Mesenchymal stem cell (in vitro differentiated cells and primary cell): ENCODE data around the gene ADK.

Experiments used
- DNase-seq: peaks from one replicate; pipeline ENCODE4 v3.0.0-alpha.2; 2013
- H2AFZ ChIP-seq: one replicate; pipeline ENCODE4 v1.6.1; 2013; ENCODE audit warnings: low read depth, mild to moderate bottlenecking, control low read depth, inconsistent platforms, low read length, moderate library complexity
- H2AK5ac ChIP-seq: 2 replicates; pipeline ENCODE4 v1.6.1; 2013; ENCODE audit warnings: low read length, moderate library complexity, mild to moderate bottlenecking, inconsistent platforms; ENCODE audit not compliant: severe bottlenecking
- H2BK120ac ChIP-seq: one replicate; pipeline ENCODE4 v1.6.1; 2013; ENCODE audit warnings: low read depth, mild to moderate bottlenecking, inconsistent platforms, low read length, moderate library complexity
- H2BK12ac ChIP-seq, 2 experiments: one replicate each; pipeline ENCODE4 v1.6.1; 2013; ENCODE audit warnings: inconsistent platforms in 2 of 2, low read length in 2 of 2, mild to moderate bottlenecking in 2 of 2, moderate library complexity in 2 of 2, control low read depth in 1 of 2
- H2BK15ac ChIP-seq: one replicate; pipeline ENCODE4 v1.6.1; 2013; ENCODE audit warnings: mild to moderate bottlenecking, low read depth, inconsistent platforms; ENCODE audit not compliant: poor library complexity, severe bottlenecking
- H2BK5ac ChIP-seq: 2 replicates; pipeline ENCODE4 v1.6.1; 2013; ENCODE audit warnings: low read depth, mild to moderate bottlenecking, low read length, control low read depth, inconsistent platforms; ENCODE audit not compliant: poor library complexity, severe bottlenecking
- H3K14ac ChIP-seq, 2 experiments: one replicate each; pipeline ENCODE4 v1.6.1; 2013; ENCODE audit warnings: inconsistent platforms in 2 of 2, low read length in 2 of 2, control low read depth in 1 of 2, mild to moderate bottlenecking in 1 of 2, moderate library complexity in 1 of 2
- H3K18ac ChIP-seq, 2 experiments: one replicate each; pipeline ENCODE4 v1.6.1; 2013; ENCODE audit warnings: inconsistent platforms in 2 of 2, low read length in 2 of 2, control low read depth in 1 of 2, low read depth in 1 of 2, mild to moderate bottlenecking in 1 of 2
- H3K23ac ChIP-seq, 2 experiments: one replicate each; pipeline ENCODE4 v1.6.1; 2013; ENCODE audit warnings: inconsistent platforms in 2 of 2, low read length in 2 of 2, mild to moderate bottlenecking in 2 of 2, moderate library complexity in 2 of 2, control low read depth in 1 of 2
- H3K27ac ChIP-seq: 2 replicates; pipeline ENCODE4 v1.5.1; 2013; ENCODE audit warnings: mild to moderate bottlenecking, moderate library complexity, low read length, control low read depth, inconsistent platforms; ENCODE audit not compliant: poor library complexity, severe bottlenecking
- H3K27me3 ChIP-seq, 2 experiments: 2 replicates each; pipeline versions ENCODE4 v1.6.1 to v1.7.0; 2013; ENCODE audit warnings: low read length in 2 of 2, mild to moderate bottlenecking in 2 of 2, moderate library complexity in 2 of 2, control low read depth in 1 of 2, inconsistent platforms in 1 of 2; ENCODE audit not compliant: control insufficient read depth in 1 of 2, insufficient read depth in 1 of 2
- H3K36me3 ChIP-seq, 2 experiments: 2 replicates each; pipeline versions ENCODE4 v1.6.1 to v1.7.0; 2013; ENCODE audit warnings: low read length in 2 of 2, control low read depth in 1 of 2, inconsistent platforms in 1 of 2, low read depth in 1 of 2, mild to moderate bottlenecking in 1 of 2; ENCODE audit not compliant: insufficient read depth in 2 of 2, control insufficient read depth in 1 of 2
- H3K4ac ChIP-seq, 2 experiments: one replicate each; pipeline ENCODE4 v1.6.1; 2013; ENCODE audit warnings: inconsistent platforms in 2 of 2, low read length in 2 of 2, mild to moderate bottlenecking in 2 of 2, moderate library complexity in 2 of 2, control low read depth in 1 of 2, low read depth in 1 of 2
- H3K4me1 ChIP-seq: 2 replicates; pipeline ENCODE4 v1.6.1; 2013; ENCODE audit warnings: low read depth, low read length, control low read depth; ENCODE audit not compliant: control insufficient read depth, insufficient read depth
- H3K4me2 ChIP-seq: 2 replicates; pipeline ENCODE4 v1.6.1; 2013; ENCODE audit warnings: low read length, mild to moderate bottlenecking, inconsistent platforms; ENCODE audit not compliant: poor library complexity, severe bottlenecking
- H3K4me3 ChIP-seq, 2 experiments: 2 replicates each; pipeline versions ENCODE4 v1.5.1 to v1.7.0; 2013; ENCODE audit warnings: low read length in 2 of 2, mild to moderate bottlenecking in 2 of 2, control low read depth in 1 of 2, low read depth in 1 of 2; ENCODE audit not compliant: insufficient read depth in 1 of 2
- H3K79me1 ChIP-seq: replicated peaks from 2 replicates; pipeline ENCODE4 v1.6.1; 2013; ENCODE audit warnings: mild to moderate bottlenecking, control low read depth, low read length, inconsistent platforms; ENCODE audit not compliant: poor library complexity, severe bottlenecking
- H3K9ac ChIP-seq: 2 replicates; pipeline ENCODE4 v1.7.0; 2013; ENCODE audit warnings: mild to moderate bottlenecking, low read length, moderate library complexity
- H3K9me3 ChIP-seq: 2 replicates; pipeline ENCODE4 v1.7.0; 2013; ENCODE audit warnings: mild to moderate bottlenecking, low read length; ENCODE audit not compliant: control insufficient read depth
- H4K8ac ChIP-seq: one replicate; pipeline ENCODE4 v1.6.1; 2013; ENCODE audit warnings: inconsistent platforms, mild to moderate bottlenecking, low read length, moderate library complexity
- H4K91ac ChIP-seq: one replicate; pipeline ENCODE4 v1.6.1; 2013; ENCODE audit warnings: mild to moderate bottlenecking, low read length, inconsistent platforms
- WGBS: methylation state at CpG from one replicate; pipeline ENCODE4 v1.1.7; 2013; ENCODE audit warnings: mixed read lengths; 5-methylcytosine and 5-hydroxymethylcytosine counted together

The ADK gene

DNA sequence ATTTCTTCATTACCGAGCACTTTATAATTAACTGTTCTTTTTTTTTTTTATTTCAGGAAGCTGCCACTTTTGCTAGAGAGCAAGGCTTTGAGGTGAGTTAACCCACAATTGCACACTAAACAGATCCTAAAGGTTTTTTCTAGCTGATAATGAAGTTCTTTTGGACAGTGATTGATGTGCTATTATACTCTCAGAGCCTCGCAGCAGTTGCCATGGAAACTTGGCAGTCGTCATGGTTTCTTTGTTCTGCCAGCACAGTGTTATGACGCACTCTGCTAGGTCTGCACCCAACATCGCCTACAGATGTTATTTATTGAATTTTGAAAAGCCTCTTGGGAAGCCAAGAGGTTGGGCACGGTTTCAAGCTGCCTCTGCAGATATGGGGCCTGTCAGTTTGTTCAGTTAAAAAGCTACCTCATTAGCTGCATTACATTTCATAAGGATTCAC is 438.2 kb downstream of the ADK start:
- Histone ChIP-seq H3K4me3 (no peak overlapping the region), H3K27me3 (no peaks in the 10 kb centered on the region), H3K23ac (no peak overlapping the region), H3K4me1 (peaks cover 2% of the 10 kb centered on the region), H3K79me1 (no peaks in the 10 kb centered on the region), H4K8ac (no peak overlapping the region), H2BK5ac (no peak overlapping the region), H2BK12ac (no peak overlapping the region), H2BK15ac (no peak overlapping the region), H3K14ac (no peak overlapping the region), H3K9ac (peak overlapping the region; percentile 63), H3K4ac (no peak overlapping the region), H3K36me3 (peaks cover 0 to 3% of the 10 kb centered on the region in 2 experiments), H3K9me3 (no peaks in the 10 kb centered on the region), H2AFZ (no peak overlapping the region), H3K4me2 (no peak overlapping the region), H3K27ac (no peak overlapping the region), H3K18ac (peak overlapping the region in 1 of 2 experiments; percentile 24), H4K91ac (no peak overlapping the region), H2BK120ac (no peak overlapping the region), H2AK5ac (no peak overlapping the region)
- 13% methylated on average over 4 of the region's 6 CpGs for WGBS
- DNase-seq, result peak; percentile 90

DNA sequence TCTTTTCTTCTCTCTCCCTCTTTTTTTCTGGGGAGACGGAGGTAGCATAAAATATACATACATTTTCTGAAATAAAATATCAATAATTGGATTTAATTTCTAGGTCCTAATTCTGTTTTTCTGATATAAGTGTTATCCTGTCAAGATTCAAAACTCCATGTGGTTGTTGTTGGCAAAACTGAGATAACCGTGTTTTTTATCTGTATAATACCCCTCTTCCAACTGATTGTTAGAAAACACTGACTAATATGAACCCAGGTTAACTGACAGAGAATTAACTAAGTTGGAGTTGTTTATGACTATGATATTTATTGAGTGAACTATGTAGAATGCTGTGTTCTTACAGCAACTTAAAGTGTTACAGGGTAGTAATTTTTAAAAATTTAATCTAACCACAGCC is 438.8 kb downstream of the ADK start:
- Histone ChIP-seq H3K4me3 (no peak overlapping the region), H4K91ac (no peak overlapping the region), H2BK12ac (no peak overlapping the region), H4K8ac (no peak overlapping the region), H2AK5ac (no peak overlapping the region), H3K9me3 (no peaks in the 10 kb centered on the region), H3K27me3 (no peaks in the 10 kb centered on the region), H3K36me3 (peaks cover 0 to 3% of the 10 kb centered on the region in 2 experiments), H3K18ac (no peak overlapping the region), H3K79me1 (no peaks in the 10 kb centered on the region), H3K23ac (no peak overlapping the region), H3K4me2 (no peak overlapping the region), H2BK120ac (no peak overlapping the region), H3K27ac (no peak overlapping the region), H3K4me1 (peaks cover 2% of the 10 kb centered on the region), H3K14ac (no peak overlapping the region), H2BK15ac (no peak overlapping the region), H2BK5ac (no peak overlapping the region), H2AFZ (no peak overlapping the region), H3K4ac (no peak overlapping the region), H3K9ac (peak overlapping the region; percentile 63)
- no peak for DNase-seq
- no CpG with 5 or more reads among the region's 2 CpGs for WGBS

DNA sequence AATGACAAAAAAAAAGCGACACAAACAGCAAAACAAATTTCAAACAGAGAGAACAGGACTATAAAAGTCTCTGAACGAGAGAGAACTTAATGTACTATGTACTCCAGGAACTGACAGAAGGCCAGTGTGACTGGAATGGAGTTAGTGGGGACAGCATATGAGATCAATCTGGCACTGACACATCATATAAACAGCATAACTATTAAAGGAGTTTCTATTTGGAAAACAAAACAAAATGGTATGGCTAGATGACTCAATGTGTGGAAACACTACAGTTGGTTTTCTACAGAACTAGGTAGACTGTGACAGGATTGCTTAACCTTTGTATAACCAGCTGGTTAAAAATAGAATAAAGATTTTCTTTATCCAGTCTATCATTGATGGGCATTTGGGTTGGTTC is 442.4 kb downstream of the ADK start:
- Histone ChIP-seq H3K36me3 (peaks cover 0 to 3% of the 10 kb centered on the region in 2 experiments), H3K23ac (no peak overlapping the region), H3K4me1 (no peaks in the 10 kb centered on the region), H2BK5ac (no peak overlapping the region), H3K9me3 (no peaks in the 10 kb centered on the region), H4K91ac (no peak overlapping the region), H2AK5ac (no peak overlapping the region), H4K8ac (no peak overlapping the region), H3K14ac (no peak overlapping the region), H3K4me2 (no peak overlapping the region), H2BK120ac (no peak overlapping the region), H3K9ac (no peak overlapping the region), H3K4ac (no peak overlapping the region), H3K4me3 (no peak overlapping the region), H3K27me3 (no peaks in the 10 kb centered on the region), H3K18ac (no peak overlapping the region), H3K79me1 (no peaks in the 10 kb centered on the region), H3K27ac (no peak overlapping the region), H2AFZ (no peak overlapping the region), H2BK15ac (no peak overlapping the region), H2BK12ac (no peak overlapping the region)
- peak; percentile 88 for DNase-seq
- 20% methylated on average over 1 of the region's 2 CpGs for WGBS

DNA sequence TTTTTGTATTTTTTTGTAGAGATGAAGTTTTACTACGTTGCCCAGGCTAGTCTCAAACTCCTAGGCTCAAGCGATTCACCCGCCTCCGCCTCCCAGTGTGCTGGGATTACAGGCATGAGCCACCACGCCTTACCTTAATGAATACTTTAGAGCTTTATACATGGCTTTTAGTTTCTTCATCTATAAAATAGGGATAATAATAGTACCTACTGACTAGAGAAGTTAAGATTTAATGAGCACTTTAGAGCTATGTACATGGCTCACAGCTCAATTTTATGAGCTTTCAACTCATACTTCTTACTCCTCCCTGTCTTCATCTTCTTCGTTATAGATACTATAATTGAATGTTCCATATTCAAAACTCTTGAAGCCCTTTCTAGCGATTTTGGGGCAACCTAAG is 445.7 kb downstream of the ADK start:
- DNase-seq, result no peak
- H3K4me2 ChIP-seq, result no peak overlapping the region

More for the DNA sequence above, 445.7 kb downstream of the ADK start:
- H2BK5ac ChIP-seq, result no peak overlapping the region
- H3K9ac ChIP-seq, result no peak overlapping the region
- no peak overlapping the region for H3K23ac ChIP-seq
- no peak overlapping the region for H2BK15ac ChIP-seq
- H3K14ac ChIP-seq, result no peak overlapping the region
- no peak overlapping the region for H4K8ac ChIP-seq
- H2BK120ac ChIP-seq, result no peak overlapping the region
- no peaks in the 10 kb centered on the region for H3K4me1 ChIP-seq
- H2BK12ac ChIP-seq, result no peak overlapping the region
- H3K9me3 ChIP-seq, result no peaks in the 10 kb centered on the region
- H3K18ac ChIP-seq, result no peak overlapping the region
- H3K27me3 ChIP-seq, result no peaks in the 10 kb centered on the region
- no peak overlapping the region for H3K27ac ChIP-seq
- no peak overlapping the region for H3K4ac ChIP-seq
- WGBS, result 100% methylated on average over 5 of the region's 7 CpGs
- H3K36me3 ChIP-seq, result peaks cover 0 to 1% of the 10 kb centered on the region in 2 experiments
- no peaks in the 10 kb centered on the region for H3K79me1 ChIP-seq
- no peak overlapping the region for H2AFZ ChIP-seq
- no peak overlapping the region for H3K4me3 ChIP-seq
- H2AK5ac ChIP-seq, result no peak overlapping the region
- H4K91ac ChIP-seq, result no peak overlapping the region
